ENCODE measurements around the gene AGBL3. TPM values are rescaled to one million over a fixed set of nuclear protein-coding genes. Genes with fewer than 3 reads are reported as not detected.

AGBL3 gene
- total and polyA plus RNA-seq, 12 donors = 0.64 to 2.6 (median 1.1) TPM

DNA sequence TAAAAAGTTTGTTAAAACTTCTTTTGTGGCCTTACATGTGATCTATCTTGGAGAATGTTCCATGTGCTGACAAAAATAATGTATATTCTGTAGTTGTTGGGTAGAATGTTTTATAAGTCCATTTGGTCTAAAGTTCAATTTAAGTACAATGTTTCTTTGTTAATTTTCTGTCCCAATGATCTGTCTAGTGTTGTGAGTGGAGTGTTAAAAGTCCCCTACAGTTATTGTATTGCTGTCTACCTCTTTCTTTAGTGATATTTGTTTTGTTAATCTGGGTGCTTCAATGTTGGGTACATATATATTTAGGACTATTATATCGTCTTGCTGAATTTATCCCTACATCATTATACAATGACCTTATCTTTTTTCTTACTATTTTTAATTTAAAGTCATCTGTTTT, 168.4 kb downstream of the AGBL3 start:
- Histone ChIP-seq H3K9me3 (peaks cover 0 to 43% (median 19%) of the 10 kb centered on the region in 11 donors), H3K27ac (no peak overlapping the region), H3K27me3 (no peaks in the 10 kb centered on the region), H3K4me1 (peaks cover 22 to 62% (median 47%) of the 10 kb centered on the region in 9 donors), H3K36me3 (peaks cover 0 to 52% (median 0%) of the 10 kb centered on the region in 9 donors), H3K4me3 (no peak overlapping the region)
- DNase-seq (no peak), ATAC-seq (no peak)
- TF ChIP-seq, protein P1, sequence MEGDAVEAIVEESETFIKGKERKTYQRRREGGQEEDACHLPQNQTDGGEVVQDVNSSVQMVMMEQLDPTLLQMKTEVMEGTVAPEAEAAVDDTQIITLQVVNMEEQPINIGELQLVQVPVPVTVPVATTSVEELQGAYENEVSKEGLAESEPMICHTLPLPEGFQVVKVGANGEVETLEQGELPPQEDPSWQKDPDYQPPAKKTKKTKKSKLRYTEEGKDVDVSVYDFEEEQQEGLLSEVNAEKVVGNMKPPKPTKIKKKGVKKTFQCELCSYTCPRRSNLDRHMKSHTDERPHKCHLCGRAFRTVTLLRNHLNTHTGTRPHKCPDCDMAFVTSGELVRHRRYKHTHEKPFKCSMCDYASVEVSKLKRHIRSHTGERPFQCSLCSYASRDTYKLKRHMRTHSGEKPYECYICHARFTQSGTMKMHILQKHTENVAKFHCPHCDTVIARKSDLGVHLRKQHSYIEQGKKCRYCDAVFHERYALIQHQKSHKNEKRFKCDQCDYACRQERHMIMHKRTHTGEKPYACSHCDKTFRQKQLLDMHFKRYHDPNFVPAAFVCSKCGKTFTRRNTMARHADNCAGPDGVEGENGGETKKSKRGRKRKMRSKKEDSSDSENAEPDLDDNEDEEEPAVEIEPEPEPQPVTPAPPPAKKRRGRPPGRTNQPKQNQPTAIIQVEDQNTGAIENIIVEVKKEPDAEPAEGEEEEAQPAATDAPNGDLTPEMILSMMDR (IDR thresholded peaks at IDR 0.05) = no peak
- WGBS, 2 donors = 79 to 80% methylated on average over 1 of the region's 1 CpG
- intact Hi-C loops (cut with DNase I) = no loop called here

DNA sequence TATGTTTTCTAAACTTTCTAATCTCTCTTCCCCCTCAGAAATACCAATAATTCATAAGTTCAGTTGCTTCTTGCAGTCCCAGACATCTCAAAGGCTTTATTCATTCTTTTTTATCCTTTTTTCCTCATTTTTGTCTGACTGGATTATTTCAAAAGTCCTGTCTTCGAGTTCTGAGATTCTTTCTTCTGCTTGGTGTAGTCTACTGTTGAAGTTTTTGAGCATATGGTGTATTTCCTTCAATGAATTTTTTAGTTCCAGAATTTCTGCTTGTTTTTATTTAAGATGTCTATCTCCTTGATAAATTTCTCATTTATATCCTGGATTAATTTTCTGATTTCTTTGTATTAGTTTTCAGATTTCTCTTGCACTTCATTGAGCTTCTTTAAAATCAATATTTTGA, 170.0 kb downstream of the AGBL3 start:
- Histone ChIP-seq H3K9me3 (peaks cover 0 to 43% (median 19%) of the 10 kb centered on the region in 11 donors), H3K27me3 (no peaks in the 10 kb centered on the region), H3K4me3 (no peak overlapping the region), H3K4me1 (peaks cover 22 to 62% (median 48%) of the 10 kb centered on the region in 9 donors), H3K36me3 (peaks cover 0 to 56% (median 0%) of the 10 kb centered on the region in 9 donors), H3K27ac (no peak overlapping the region)
- no peak for DNase-seq
- TF ChIP-seq, protein P1 (IDR thresholded peaks at IDR 0.05) = no peak
- WGBS, 2 donors = 89 to 98% methylated on average over 1 of the region's 1 CpG
- no peak for ATAC-seq
- intact Hi-C loops (cut with DNase I) = no loop called here

DNA sequence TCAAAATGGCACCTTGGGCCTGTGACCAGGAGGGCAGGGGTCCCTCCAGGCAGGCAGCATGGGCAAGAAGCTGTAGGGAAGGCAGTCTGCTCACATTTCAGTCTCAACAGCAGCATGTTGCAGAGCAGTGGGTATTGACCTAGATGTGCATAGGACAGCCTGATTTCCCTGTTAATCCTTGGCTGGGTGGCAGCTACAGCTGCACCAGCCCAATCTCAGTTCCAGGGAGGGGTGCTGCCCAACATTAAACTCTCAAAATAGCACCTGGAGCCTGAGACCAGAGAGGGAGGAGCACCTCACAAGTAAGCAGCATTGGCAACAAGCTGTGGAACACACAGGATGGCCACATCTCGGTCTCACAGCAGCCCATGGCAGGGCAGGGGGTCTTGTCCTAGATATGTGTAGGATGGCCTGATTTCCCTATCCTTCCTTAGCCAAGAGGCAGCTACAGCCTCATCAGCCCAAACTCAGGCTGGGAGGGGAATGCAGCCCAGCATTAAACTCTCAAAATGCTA, 171.9 kb downstream of the AGBL3 start:
- TF ChIP-seq, protein P1 (IDR thresholded peaks at IDR 0.05) = no peak
- intact Hi-C loops (cut with DNase I) = no loop called here
- H3K4me1 ChIP-seq = peaks cover 22 to 60% (median 53%) of the 10 kb centered on the region in 9 donors
- H3K36me3 ChIP-seq = peaks cover 0 to 48% (median 0%) of the 10 kb centered on the region in 9 donors
- H3K9me3 ChIP-seq = peaks cover 0 to 38% (median 19%) of the 10 kb centered on the region in 11 donors
- DNase-seq = no peak
- 97 to 100% methylated on average over 1 of the region's 1 CpG for WGBS, 2 donors
- ATAC-seq = peak in 6 of 8 donors; percentile 15 to 69 (median 39)
- H3K27ac ChIP-seq = peak overlapping the region; percentile 35 to 88 (median 80)
- H3K4me3 ChIP-seq = no peak overlapping the region
- no peaks in the 10 kb centered on the region for H3K27me3 ChIP-seq

DNA sequence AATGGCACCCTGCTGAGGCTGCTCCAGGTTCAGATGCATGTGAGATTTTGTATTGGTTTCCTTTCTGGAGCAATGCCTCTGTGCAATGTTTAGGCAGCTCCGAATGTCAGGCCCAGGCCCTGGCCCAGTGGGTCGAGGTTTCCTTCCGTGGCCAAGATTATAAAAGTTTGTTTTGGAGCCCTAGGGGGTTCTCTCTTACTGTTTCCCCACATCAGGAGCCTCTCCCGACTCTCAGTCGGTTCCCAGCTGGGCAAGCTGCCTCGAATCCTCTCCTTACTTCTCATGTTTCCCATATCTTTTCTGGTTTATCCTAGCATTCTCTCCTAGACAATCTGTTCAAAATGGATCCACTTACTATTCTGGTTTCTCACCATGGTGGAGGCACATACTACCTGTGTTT, 172.6 kb downstream of the AGBL3 start:
- intact Hi-C loops (cut with DNase I) = no loop called here
- peak overlapping the region; percentile 35 to 88 (median 80) for H3K27ac ChIP-seq
- TF ChIP-seq, protein P1 (IDR thresholded peaks at IDR 0.05) = no peak
- no peaks in the 10 kb centered on the region for H3K27me3 ChIP-seq
- WGBS, 2 donors = 42 to 66% methylated on average over 6 of the region's 6 CpGs
- DNase-seq (no peak), ATAC-seq (peak in 4 of 8 donors; percentile 4 to 26 (median 12))
- H3K4me1 ChIP-seq = peaks cover 22 to 63% (median 54%) of the 10 kb centered on the region in 9 donors
- peaks cover 0 to 48% (median 0%) of the 10 kb centered on the region in 9 donors for H3K36me3 ChIP-seq
- H3K9me3 ChIP-seq = peaks cover 0 to 31% (median 16%) of the 10 kb centered on the region in 11 donors
- H3K4me3 ChIP-seq = no peak overlapping the region
